HG02571 (cell line): Measurements from ENCODE around the gene CRTC1.

Experiments
- ATAC-seq: cut with Tn5 transposase; IDR thresholded peaks from one replicate; pipeline ENCODE4 v1.9.1; 2021; ENCODE audit warnings: mild to moderate bottlenecking, moderate library complexity; ENCODE audit not compliant: unreplicated experiment

The CRTC1 gene, protein sequence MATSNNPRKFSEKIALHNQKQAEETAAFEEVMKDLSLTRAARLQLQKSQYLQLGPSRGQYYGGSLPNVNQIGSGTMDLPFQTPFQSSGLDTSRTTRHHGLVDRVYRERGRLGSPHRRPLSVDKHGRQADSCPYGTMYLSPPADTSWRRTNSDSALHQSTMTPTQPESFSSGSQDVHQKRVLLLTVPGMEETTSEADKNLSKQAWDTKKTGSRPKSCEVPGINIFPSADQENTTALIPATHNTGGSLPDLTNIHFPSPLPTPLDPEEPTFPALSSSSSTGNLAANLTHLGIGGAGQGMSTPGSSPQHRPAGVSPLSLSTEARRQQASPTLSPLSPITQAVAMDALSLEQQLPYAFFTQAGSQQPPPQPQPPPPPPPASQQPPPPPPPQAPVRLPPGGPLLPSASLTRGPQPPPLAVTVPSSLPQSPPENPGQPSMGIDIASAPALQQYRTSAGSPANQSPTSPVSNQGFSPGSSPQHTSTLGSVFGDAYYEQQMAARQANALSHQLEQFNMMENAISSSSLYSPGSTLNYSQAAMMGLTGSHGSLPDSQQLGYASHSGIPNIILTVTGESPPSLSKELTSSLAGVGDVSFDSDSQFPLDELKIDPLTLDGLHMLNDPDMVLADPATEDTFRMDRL

DNA sequence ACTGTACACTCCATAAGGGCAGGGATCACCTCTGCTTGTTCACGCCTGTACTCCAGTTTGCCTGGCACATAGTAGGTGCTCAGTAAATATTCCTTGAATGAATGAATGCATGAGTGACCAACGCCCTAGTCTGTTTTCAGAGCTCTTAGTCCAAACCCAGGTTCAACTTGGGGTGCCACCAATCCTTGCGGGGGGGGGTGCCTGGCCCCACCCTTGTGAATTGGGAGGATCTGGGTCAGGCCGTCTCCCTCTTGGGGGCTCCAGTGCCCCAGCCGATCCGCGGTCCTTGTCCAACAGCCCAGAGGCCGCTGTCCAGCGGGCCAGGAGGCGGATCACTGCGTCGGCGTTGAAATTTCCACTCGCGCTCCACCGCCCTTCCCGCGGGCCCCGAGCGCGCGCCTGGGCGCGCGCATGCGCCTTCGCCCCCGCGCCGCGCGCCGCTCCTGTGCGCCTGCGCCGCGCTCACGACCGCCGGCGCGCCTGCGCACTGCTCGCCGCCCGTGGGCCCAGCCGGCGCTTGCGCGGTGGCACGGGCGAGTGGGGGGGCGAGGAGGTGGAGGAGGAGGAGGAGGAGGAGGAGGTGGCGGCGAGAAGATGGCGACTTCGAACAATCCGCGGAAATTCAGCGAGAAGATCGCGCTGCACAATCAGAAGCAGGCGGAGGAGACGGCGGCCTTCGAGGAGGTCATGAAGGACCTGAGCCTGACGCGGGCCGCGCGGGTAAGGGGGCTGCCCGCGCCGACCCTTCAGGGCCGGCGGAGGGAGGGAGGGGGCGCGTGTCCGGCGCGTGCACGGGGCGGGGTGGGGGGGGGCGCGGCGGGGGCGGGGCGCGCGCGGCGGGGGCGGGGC lies at the start of gene CRTC1:
CRTC1 (plus strand) TSS at position 572 of the 849 bp plus-strand sequence; CDS start at position 595, 23 bp downstream.
- peak; percentile 61 for ATAC-seq

GRCh38 chr19:18634612-18635297 lies 48.7 kb upstream of the CRTC1 start:
- ATAC-seq = no peak

GRCh38 chr19:18635831-18636182 lies 47.7 kb upstream of the CRTC1 start:
- no peak for ATAC-seq

DNA sequence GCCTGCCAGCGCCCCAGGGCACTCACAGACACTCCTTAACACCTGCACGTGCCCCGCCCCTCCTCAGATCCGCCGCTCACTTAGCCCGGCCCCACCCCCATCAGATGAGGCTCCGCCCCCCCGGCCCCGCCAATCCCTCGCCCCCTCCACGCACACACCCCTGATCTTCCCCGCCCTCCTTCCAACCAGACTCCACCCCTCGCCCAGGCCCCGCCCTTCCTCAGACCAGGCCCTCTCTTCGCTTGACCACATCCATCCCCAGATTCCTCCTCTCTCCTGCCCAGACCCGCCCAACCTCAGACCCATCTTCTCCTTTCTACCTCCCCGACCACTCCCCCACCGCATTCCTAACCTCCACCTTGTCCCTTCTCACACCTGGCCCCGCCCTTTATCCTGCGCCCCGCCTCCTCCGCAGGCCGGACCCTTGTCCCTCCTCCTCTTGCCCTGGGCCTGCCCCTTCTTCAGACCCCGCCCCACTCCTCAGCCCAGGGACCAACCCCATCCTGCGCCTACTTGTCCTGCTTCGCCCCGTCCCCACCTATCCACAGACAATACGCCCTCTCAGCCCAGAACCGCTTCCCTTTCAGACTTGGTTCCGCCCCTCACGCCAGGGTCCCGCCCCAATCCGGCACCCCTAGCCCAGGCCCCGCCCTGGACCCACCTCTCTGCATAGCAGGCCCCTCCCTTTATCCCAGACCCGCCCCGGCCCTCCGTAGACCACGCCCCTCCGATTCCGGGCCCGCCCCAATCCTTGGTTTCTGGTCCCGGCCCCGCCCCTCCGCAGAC lies 47.1 kb upstream of the CRTC1 start:
- peak; percentile 86 for ATAC-seq

- ATAC-seq = no peak
These were observed 46.4 kb upstream of the CRTC1 start, which contains the start of gene KLHL26 for GRCh38 chr19:18636969-18637629. Gene KLHL26 (plus strand): TSS chr19:18637028. CDS start chr19:18637055, 27 bp downstream.

- no peak for ATAC-seq
These were observed 45.5 kb upstream of the CRTC1 start for GRCh38 chr19:18637673-18638630.

GRCh38 chr19:18639706-18640243 lies 43.7 kb upstream of the CRTC1 start:
- ATAC-seq = no peak

GRCh38 chr19:18644196-18645034 lies 39.1 kb upstream of the CRTC1 start:
- ATAC-seq = no peak

DNA sequence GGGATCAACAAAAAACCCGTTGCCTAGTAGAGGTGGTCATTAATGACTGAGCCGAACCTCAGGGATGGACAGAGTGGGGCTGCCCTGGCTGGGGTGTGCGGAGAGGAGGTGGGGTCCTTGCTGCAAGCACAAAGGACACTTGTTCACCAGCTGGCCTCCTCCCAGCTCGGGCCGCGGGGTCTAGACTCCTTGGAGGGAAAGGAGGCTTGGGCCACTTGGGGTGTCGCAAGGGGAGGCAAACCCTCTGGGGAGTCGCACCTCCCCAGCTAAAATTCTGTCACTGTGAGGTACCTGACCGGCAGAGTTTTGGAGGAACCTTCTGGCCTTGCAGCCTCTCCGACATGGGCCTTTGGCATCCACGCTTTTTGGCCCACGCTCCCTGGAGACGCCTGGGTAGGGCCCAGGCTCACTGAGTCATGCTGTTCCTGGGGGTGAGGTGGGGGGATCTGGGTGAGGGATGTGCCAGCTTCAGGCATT lies 38.4 kb upstream of the CRTC1 start:
- no peak for ATAC-seq

DNA sequence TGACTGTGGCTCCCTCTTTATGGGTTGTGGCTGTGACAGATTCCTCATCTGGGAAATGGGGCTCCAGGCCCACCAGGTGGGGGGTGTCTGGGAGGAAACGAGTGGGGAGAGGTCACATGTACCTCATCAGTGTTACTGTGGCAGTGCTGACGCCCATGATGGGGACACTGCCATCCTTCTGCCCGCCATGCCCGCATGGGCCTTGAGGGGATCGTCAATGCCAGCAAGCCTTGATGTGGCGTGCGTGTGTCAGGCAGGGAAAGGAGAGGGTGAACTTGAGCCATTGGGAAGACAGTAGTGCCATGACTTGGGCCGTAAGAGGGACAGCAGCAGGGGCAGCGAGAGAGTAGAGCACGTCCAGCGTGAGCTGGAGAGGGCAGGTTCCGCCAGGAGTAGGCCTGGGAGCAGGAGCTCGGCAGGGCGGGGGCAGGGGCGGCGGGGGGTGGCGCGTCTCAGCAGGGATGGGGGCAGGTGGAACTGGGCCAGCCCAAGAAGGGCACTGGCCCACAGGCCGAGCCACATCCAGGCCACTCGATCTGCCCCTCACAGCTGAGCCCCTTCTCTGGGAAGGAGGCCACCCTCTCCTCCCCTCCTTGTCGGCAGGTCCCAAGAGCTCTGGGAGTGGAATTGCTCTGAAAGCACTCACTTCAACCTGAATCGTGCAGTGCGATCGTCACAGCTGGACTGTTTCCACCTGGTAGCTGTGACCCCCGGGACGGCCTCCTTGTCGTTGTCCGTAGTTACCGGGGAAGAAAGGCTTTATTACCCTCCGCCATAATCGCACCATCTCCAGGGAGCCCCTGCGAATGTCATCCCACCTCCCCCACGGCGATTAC lies 36.7 kb upstream of the CRTC1 start:
- no peak for ATAC-seq

DNA sequence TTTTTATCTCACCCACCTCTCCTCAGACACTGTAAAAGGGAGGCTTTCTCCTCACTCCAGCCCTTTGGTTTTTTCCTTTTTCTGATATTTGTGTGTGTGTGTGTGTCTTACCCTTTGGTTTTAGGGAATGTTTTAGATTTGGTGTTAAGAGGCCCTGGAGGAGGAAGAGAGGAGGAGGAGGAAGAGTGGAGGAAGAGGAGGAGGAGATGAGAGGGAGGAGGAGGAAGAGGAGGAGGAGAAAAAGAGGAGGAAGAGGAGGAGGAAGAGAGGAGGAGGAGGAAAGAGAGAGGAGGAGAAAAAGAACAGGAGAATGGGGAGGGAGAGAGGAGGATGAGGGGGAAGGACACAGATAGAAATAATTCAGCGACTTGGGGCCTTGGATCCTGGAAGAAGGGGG lies 36.1 kb upstream of the CRTC1 start:
- no peak for ATAC-seq

DNA sequence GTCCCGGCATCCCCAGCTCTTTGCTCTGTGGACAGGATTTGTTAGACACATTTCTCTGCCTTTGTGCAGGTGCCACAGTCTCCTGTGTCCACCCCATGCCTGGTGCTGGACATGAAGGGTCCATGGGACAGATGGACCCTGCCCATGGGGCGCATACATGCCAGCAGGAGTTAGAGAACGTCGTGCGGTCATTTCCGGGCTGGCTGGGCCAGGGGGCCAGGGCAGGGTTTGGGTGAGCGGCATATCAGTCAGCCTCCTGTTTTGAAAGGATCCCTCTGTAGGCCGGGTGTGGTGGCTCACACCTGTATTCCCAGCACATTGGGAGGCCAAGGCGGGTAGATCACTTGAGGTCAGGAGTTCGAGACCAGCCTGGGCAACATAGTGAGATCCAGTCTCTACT lies 35.7 kb upstream of the CRTC1 start:
- no peak for ATAC-seq

DNA sequence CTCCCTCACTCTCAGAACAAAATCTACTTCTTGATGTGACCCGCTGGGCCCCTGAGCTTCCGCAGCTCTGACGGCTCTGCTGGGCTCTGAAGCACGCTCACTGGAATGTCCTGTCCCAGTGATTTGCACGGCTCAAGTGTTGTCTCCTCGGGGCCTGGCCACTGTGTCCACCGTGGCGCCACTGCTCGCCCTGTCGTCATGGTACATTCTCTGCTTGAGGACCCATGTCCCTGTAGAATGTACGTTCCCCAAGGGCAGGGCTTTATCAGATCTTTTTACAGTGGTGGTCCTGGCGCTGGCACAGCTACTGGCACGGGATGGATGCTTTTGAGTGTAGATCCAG lies 34.5 kb upstream of the CRTC1 start:
- ATAC-seq = no peak

- ATAC-seq = no peak
These were observed 34.0 kb upstream of the CRTC1 start for GRCh38 chr19:18649371-18650020.

- ATAC-seq = no peak
These were observed 33.5 kb upstream of the CRTC1 start for GRCh38 chr19:18650021-18650390.

DNA sequence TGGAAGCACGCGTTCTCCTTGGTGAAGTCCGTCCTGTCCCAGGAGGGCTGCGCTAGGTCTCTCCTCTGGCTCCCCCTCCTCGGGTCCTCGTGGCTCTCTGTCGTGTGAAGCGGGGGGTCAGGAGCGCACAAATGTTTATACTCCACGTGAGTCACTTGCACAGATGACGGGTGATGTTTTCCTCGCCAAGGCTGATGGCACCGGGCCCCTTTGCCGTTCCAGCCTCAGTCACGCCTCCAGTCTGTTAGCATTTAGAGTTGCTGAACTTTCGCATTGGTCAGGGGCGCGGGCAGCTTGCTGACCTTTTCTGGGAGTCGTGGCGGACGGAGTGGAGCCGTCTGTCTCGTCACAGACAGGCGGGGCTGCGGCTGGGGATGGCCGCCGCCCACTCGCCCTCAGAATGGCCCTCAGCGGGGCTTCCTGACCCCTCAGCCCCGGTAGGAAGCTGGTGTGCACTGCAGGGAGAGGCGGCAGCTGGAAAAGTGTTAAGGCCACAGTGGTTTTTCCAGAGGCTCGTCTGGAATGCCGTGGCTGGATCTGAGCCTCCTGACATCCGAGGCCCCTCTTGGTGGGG lies 32.9 kb upstream of the CRTC1 start:
- no peak for ATAC-seq
